GM12872 (cell line): ENCODE measurements around the gene CENPK.

Source experiments
- CTCF ChIP-seq: IDR thresholded peaks from 3 replicates; pipeline ENCODE4 v1.5.1; 2011; ENCODE audit warnings: low read depth, mild to moderate bottlenecking, low read length, moderate library complexity; ENCODE audit not compliant: insufficient read depth

Gene CENPK

GRCh38 chr5:65485405-65485804 lies 77.6 kb downstream of the CENPK start:
- TF ChIP-seq CTCF = no peak

- 0 out of 3 replicates have a peak, but pooled peaks have one; percentile 29 for TF ChIP-seq CTCF
Measured at GRCh38 chr5:65483546-65484346, 79.2 kb downstream of the CENPK start.

- TF ChIP-seq CTCF = no peak
Measured at GRCh38 chr5:65482736-65483545, 80.0 kb downstream of the CENPK start.

GRCh38 chr5:65482296-65482735 lies 80.7 kb downstream of the CENPK start:
- TF ChIP-seq CTCF = no peak

- TF ChIP-seq CTCF = no peak
Measured at GRCh38 chr5:65481635-65482295, 81.2 kb downstream of the CENPK start, which contains the start of gene ADAMTS6. ADAMTS6 (minus strand) TSS chr5:65481920; CDS start chr5:65473673, 8,247 bp downstream.

GRCh38 chr5:65481171-65481581 lies 81.8 kb downstream of the CENPK start:
- TF ChIP-seq CTCF = no peak
